ENCODE measurements around the gene NELL2.
"Not testable (repeated sequence)": the region's sequence is repeated elsewhere in the genome, so short reads cannot be mapped to it uniquely, and the experiment has no call there.

NELL2 gene

DNA sequence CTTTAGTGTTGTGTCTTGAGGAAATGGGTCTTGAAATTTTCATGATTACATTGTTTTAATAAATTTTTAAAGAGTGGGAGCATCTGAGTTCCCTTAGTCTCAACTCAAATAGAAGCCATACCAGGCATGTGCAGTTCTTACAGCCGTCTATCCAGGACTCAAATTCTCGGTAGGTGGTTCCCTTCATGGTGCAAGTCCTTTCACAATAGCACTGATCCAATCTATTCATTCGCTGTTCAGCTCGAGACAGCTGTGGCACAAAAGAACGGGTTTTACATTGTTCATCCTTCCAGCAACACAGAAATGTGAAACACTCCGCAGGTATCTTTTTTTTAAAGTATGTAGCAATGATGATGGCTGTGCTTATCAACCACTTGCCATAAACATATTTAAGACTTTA lies 100.2 kb downstream of the NELL2 start:
- DNase-seq, result no peak

DNA sequence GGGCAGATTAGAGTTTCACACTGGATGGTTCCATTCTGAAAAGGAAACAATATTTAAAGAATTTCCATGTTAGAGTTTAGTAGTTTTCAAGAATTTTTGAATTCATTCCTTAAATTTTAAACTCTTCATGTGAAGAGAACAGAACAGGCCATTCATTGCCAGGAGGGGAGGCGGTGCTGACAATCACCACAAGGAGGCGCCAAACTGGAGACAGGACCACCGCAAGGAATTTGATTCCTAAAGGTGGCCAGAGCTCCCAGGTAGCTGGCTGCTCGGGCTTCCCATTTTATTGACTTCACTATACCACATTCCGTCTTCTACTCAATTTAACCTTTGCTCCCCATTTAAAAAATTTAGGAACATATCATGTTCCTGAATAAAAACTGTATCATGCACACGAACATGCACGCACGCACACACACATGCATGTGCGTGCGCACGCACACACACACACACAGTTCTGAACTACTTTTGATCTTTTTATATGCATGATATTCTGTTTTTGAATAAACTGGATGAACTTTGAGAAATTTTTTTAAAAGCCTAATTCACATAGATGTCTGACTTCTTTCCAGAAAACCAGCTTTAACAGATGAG lies 101.2 kb downstream of the NELL2 start:
- peak; percentile 71 for DNase-seq

DNA sequence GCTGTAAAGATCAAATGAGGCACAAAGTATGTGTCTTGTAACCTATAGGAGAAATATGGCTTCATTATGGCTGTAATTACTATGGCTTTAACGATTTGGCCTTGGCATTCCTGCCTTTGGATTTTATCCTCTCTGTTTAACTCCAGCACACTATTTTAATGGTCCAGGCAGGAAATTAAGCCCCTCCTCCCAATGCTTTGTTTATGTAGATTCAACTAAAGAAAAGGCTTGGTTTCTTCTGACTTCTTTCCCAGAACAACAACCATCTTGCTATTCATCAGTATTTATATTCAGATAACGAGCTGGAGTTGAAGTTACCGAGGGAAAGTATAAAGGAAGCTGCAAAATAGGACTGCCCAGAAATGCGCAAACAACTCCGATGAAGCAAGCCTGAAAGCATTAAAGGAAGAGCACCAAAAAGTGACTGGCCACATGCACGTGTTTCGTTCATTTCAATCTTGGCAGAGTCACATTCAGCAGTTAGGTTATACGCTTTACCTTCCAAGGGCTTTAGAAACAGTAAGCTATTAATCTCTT lies 104.6 kb downstream of the NELL2 start:
- DNase-seq, result no peak

DNA sequence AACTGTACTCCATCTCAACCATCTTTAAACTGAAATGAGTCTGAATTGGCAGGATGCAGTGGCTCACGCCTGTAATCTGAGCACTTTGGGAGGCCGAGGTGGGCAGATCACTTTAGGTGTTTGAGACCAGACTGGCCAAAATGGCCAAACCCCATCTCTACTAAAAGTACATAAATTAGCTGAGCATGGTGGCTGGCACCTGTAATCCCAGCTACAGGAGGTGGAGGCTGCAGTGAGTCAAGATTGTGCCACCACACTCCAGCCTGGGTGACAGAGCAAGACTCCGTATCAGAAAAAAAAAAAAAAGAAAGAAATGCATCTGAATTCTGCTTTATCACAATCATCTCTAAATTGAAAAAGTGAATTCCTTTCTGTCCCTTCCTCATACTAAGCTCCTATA lies 110.3 kb downstream of the NELL2 start:
- no peak for DNase-seq

DNA sequence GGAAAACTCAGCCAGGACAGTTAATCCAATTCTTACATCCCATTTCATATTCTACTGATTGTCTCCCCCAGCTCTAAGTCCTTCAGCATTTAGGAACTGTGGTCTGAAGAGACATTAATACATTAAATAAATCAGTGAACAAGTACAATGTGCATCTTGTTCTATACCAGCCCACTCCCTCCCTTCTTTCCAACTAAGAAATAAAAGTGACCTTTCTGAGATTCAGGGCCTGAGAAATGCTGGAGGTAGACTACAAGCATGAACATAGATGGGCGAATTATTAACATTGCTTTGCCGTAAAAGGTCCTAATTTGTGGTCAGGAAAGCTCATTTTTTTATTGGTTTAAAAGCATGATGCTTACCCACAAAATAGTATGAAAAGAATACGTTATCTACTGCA lies 113.1 kb downstream of the NELL2 start:
- no peak for DNase-seq

DNA sequence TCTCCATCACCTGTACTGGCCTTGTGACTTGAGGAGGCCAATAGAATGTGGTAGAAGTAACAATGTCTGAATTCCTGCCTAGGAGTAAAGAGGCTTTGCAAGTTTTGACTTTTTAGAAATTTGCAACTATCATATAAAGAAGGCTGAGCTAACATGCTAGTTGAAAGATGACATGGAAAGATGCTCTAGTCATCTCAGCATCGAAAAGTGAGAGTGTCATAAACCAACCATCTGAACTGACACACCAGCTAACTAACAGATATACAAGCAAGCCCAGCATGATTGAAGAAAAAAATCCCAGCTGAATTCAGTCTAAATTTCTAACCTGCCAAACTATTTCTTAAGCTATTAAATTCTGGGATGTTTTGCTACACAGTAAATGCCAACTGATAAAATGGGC lies 116.8 kb downstream of the NELL2 start:
- DNase-seq, result no peak

DNA sequence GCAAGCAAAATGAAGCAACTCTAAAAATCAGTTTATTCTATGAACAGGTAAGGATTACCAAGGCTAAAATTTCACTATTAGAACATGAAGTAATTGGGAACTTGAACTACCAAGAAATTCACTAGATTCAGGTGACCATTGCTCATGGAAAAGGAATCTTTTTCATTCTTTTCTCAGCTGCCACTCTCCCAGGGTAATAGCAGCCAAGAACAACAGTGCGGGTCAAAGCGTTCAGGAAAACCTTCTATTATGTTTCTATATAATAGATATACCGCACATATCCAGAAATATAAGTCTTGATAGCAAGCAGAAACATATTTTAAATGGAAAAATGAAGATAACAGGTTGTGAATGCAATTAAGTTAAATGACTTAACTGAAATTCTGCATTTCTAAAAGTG lies 125.6 kb downstream of the NELL2 start:
- DNase-seq, result no peak

DNA sequence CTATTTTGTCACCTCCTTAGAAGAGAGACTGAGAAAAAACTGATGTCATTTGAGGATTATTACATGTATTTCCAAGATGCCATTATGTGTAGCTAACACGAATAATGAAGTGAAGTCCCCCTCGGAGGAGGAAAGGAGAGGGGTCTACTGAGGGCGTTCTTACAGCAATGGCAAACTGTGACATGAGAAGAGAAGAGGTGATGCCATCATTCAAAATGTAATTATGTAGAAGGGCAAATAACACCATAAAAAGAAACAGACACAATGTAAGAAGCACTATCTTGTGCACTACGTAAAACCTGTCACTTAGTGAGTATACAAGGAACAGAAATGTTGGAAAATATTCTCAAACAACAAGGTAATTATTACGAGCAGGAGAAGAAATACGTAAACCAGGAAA lies 126.5 kb downstream of the NELL2 start:
- no peak for DNase-seq

DNA sequence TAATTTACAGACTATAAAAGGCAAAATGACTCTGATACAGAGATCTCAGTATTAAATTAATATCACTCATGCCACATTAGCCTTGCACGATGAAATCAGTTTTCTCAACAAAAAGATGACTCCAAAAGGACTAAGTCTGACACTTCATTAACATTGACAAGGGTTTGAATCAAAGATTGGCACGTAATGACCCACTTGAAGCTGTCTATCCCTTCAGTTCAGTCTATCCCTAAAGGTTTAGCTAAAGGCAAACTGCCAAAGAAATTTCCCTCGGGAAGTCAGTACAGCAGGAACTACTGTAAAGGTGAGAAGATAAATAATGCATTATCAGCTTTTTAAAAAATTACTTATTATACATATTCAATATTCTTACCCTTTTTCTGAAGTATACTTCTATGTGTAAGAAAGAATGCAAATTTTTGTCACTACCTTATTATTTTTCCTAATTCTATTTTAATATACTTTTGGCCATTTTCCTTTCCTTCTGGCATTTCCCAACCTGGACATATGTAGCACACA lies 127.1 kb downstream of the NELL2 start:
- DNase-seq, result no peak

DNA sequence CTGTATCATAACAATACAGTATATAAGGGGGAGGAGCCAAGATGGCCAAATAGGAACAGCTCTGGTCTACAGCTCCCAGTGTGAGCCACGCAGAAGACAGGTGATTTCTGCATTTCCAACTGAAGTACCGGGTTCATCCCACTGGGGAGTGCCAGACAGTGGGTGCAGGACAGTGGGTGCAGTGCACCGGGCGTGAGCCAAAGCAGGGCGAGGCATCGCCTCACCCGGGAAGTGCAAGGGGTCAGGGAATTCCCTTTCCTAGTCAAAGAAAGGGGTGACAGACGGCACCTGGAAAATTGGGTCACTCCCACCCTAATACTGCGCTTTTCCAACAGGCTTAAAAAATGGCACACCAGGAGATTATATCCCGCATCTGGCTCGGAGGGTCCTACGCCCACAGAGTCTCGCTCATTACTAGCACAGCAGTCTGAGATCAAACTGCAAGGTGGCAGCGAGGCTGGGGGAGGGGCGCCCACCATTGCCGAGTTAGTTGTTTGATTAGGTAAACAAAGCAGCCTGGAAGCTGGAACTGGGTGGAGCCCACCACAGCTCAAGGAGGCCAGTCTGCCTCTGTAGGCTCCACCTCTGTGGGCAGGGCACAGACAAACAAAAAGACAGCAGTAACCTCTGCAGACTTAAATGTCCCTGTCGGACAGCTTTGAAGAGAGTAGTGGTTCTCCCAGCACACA lies 134.7 kb downstream of the NELL2 start:
- DNase-seq, result not testable (repeated sequence)

DNA sequence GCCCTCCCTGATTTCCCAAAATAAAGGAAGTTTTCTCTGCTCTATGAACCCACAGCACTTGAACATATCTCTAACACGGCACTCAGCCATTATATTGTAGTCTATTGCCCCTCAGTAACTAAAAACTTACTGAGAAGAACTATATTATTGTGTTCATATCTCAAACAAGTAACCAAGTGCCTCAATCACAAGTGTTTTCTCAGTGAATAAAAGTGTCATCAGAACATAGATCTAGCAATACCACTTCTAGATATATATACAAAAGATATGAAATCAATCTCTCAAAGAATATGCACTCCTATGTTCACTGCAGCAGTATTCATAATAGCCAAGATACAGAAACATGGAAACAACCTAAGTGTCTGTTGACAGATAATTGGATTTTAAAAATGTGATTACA lies 138.1 kb downstream of the NELL2 start:
- DNase-seq, result no peak

DNA sequence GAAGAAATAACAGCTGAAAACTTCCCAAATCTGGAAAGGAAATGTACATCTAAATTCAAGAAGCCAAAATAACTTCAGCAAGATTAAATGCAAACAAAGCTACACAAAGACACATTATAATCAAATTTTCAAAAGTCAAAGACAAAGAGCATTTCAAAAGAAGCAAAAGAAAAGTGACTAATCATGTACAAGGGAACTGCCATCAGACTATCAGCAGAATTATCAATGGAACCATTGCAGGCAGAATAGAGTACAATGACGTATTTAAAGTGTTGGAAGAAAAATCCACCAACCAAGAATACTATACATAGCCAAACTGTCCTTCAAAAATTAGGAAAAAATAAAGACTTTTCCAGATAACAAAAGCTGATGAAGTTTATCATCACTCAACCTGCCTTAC lies 147.5 kb downstream of the NELL2 start:
- DNase-seq, result no peak

DNA sequence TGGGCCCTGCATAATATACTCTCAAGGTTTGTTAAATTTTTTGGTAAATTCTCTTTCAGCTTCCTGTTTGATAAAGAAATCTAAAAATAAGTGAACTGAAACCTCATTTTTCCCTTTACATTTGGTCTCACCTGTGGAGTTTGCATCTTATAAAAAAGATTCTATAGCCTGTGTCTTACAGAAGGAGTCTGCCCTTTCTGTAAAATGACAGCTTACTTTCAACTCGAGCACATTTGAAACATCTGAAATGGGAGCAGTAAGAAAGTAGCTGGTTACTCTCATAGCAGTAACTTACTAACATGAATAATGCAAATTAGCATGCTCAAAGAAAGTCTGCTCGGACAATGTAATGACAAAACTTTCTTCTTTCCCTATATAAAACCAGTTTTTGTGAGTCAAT lies 155.8 kb downstream of the NELL2 start:
- no peak for DNase-seq

DNA sequence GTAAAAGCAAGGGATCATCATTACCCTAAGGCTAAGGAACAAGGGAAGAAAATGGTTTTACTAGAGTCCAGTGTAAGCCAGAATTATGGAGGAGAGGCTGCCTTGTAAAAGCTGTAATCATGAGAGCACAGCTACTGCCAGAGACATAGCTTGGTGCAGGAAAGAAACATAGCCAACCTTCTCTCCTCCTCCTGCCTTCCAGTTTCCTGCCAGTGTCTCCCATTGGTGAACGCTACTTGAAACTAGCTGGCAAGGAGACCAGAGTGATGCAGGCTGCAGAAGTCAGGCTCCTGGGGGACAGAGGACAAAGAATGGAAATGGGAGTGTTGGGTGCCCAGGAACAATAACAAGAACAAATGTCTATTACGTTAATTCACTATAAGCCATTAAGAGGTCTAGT lies 158.5 kb downstream of the NELL2 start:
- DNase-seq, result no peak

DNA sequence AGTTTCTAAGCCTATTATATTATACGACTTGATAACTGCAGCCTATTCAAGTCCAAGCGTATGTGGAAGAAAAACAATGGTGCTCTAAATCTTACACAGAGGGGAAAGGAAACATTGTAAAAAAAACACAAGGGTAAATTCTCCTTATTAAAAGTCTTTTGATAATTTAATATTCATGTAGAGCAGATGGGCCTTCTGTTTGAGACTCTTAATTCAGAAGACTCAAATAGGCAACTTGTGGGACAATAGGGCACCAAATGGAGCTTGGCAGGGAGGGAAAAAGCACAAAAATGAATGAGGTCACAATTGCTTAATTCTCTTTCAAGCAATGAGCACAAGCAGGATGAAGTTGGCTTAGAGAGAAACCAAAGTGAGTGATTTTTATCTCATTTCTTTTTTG lies 159.4 kb downstream of the NELL2 start:
- no peak for DNase-seq

DNA sequence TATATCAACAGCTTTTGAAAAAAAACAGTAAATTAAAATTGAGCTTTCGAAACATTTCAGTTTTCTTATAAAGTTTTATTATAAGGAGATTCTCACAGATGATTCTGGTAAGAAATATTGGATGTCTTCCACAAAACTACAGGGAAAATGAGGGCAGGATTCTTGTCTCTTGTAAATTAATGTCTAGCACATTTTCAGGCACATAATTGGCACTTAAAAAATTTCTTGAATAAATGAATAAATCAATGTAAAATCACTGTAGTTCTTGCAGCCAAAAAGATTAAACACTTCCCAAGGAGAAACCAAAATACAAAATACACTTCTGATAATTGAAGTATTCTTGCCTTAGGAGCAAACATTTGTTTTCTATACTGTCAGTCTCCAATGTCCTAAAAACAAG lies 164.4 kb downstream of the NELL2 start:
- DNase-seq, result no peak

DNA sequence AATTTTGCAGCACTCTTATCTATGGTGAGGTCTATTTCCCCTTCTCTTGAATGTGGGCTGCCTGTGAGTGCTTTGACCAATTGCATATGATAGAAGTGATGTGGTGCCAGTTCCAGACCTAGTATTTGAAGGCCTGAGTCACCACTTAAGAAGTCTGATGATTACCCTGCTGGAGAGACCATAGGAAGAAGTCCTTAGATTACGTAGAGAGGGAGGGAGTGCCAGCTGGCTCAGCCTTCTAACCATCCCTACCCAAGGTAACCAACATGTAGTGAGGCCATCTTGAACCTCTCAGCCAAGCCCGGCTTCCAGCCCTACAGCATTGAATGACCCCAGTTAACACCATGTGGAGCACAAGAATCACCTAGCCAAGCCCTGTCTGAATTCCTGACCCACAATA lies 166.9 kb downstream of the NELL2 start:
- DNase-seq, result peak; percentile 42

DNA sequence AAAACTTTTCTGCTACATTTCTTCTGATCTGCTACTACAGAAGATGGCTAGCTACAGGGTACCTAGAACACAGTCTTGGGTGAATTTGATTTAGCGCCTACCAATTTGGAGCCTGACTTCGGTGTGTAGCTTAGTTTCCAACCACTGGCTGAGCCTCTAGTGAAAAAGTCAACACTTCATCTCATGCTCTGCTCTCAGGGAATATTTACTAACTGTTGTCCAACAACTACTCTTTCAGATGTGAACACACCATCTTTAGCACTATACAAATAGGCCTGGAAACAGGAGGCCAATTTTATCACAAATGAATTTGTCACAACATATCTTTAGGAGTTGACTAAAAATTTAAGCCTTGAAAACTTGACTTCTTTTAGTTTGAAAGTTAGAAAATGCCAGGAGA lies 167.9 kb downstream of the NELL2 start:
- peak; percentile 66 for DNase-seq

DNA sequence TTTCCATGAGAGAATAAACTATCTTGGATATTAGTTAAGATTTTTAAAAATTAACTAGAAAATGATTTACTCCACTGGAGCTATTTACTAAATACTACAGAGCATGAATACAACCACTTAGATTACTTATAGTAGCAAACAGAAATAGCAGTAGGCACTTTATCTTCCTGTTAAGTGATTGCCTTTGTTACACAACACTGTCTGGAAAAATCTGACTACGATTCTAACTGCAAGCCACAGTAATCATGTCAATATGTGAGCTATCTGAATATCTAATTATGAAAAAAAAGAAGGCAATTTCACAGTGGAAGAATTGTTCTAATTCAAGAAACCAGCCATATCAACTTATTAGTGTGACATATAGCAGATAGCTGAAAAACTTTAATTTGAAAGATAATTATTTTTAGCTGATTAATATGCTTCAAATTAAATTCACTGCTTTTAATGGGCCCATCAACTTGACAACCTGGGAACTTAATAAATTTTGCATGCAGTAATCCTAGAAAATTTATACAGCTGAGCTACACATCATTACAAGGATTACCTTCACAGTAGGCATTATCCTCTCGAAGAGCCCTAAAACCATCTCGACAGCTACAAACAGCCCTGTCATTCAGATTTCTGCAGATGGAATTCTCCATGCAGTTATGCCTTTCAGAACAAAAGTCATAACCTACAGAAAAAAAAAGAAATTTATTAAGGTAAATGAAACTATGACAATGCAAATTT lies 172.8 kb downstream of the NELL2 start:
- DNase-seq, result no peak

DNA sequence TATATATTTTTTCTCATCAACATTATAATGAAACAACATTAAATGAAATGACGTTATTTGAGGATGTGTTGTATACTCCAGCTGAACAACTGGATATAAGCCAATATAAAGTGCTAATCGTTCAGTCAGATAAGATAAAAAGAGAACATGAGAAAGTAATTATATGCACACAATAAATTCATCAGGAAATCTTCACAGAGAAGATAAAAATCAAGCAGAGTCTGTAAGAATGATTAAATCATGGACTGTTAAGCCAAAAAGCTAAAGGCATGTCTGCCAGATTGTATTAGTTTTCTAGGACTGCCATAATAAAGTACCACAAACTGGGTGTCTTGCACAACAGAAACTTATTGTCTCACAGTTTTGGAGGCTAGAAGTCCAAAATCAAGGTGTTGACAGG lies 178.6 kb downstream of the NELL2 start:
- DNase-seq, result no peak

DNA sequence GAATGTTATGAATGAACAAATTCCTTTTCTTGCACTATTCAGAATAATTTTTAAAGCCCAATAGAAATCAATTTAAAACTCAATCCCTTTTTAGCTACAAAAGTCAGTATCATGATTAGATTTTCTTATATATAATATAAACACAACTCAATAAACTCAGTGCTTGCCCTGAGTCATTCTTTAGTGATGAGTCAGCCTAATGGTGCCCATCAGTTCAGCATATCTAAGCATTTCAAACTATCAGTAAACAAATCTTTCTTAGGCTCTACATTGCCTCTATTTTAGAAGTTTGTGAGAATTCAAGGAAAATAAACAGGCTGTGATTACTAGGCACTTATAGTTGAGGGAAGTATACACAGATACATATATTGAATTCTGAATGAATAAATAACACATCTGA lies 179.6 kb downstream of the NELL2 start:
- peak; percentile 41 for DNase-seq

DNA sequence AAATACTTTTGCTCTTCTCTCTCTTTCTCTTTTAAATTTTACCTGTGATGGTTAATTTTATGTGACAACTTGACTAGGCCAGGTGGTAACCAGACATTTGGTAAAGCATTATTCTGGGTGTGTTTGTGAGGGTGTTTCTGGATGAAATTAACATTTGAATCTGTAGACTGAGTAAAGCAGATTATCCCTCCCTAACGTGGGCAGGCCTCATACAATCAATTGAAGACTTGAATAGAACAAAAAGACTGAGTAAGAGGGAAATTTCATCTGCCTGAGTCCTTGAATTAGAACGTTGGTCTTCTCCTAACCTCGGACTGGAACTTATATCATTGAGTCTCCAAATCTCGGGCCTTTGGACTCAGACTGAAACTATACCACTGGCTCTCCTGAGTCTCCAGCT lies 182.1 kb downstream of the NELL2 start:
- no peak for DNase-seq

DNA sequence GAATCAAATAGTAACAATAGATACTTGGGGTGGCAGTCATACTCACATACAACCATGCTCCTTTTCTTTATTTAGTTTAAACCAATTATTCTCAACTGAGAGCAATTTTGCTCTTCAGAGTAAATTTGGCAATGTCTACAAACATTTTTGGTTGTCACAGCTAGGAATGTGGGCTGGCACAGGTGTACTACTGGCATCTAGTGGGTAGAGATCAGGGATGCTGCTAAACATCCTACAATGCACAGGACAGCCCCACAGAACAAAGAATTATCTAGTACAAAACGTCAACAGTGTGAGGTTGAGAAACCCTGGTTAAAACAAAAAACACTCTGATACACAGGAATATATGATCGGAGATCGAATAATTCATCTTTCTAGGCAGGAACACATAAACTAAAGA lies 186.5 kb downstream of the NELL2 start:
- DNase-seq, result no peak

DNA sequence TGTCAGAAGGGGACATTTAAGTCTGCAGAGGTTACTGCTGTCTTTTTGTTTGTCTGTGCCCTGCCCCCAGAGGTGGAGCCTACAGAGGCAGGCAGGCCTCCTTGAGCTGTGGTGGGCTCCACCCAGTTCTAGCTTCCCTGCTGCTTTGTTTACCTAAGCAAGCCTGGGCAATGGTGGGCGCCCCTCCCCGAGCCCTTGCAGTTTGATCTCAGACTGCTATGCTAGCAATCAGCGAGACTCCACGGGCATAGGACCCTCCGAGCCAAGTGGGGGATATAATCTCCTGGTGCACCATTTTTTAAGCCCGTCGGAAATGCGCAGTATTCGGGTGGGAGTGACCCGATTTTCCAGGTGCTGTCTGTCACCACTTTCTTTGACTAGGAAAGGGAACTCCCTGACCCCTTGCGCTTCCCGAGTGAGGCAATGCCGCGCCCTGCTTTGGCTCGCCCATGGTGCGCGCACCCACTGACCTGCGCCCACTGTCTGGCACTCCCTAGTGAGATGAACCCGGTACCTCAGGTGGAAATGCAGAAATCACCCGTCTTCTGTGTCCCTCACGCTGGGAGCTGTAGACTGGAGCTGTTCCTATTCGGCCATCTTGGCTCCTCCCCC lies 189.2 kb downstream of the NELL2 start:
- DNase-seq, result not testable (repeated sequence)
